DOHH2 (cell line): ENCODE measurements around the gene EXD3.
A peak's percentile ranks its signal among the peaks of the same experiment; 100 is the strongest.

ENCODE experiments used
- H3F3A ChIP-seq: fragments of 200-600 bp; sonication (generic), shearing (Covaris generic); 2 replicates; pipeline ENCODE4 v1.6.0; 2016; ENCODE audit warnings: antibody characterized with exemption, mild to moderate bottlenecking; ENCODE audit not compliant: control insufficient read depth, insufficient read depth
- H3K27ac ChIP-seq: fragments of 200-600 bp; sonication (generic); 2 replicates; pipeline ENCODE4 v1.5.1; 2014; ENCODE audit warnings: low read depth, mild to moderate bottlenecking, low read length, moderate library complexity
- H3K27me3 ChIP-seq: fragments of 200-600 bp; sonication (generic); 2 replicates; pipeline ENCODE4 v1.6.1; 2014; ENCODE audit warnings: mild to moderate bottlenecking, low read length, mixed read lengths; ENCODE audit not compliant: control insufficient read depth
- H3K36me3 ChIP-seq: fragments of 200-600 bp; sonication (generic); 2 replicates; pipeline ENCODE4 v1.6.1; 2014; ENCODE audit warnings: mild to moderate bottlenecking, low read length, moderate library complexity, mixed read lengths; ENCODE audit not compliant: control insufficient read depth
- H3K4me1 ChIP-seq: fragments of 200-600 bp; sonication (generic); 2 replicates; pipeline ENCODE4 v1.6.1; 2014; ENCODE audit warnings: mild to moderate bottlenecking, low read length, mixed read lengths; ENCODE audit not compliant: control insufficient read depth
- H3K4me2 ChIP-seq: fragments of 200-600 bp; sonication (generic); 2 replicates; pipeline ENCODE4 v1.6.0; 2014; ENCODE audit warnings: mild to moderate bottlenecking, low read length, moderate library complexity
- H3K4me3 ChIP-seq: fragments of 200-600 bp; sonication (generic); 2 replicates; pipeline ENCODE4 v1.5.1; 2014; ENCODE audit warnings: mild to moderate bottlenecking, low read length, mixed read lengths
- H3K79me2 ChIP-seq: fragments of 200-600 bp; sonication (generic); 2 replicates; pipeline ENCODE4 v1.6.1; 2014; ENCODE audit warnings: mild to moderate bottlenecking, low read length, mixed read lengths; ENCODE audit not compliant: control insufficient read depth
- H3K9me2 ChIP-seq: fragments of 200-600 bp; sonication (generic); replicated peaks from 2 replicates; pipeline ENCODE4 v1.6.1; 2014; ENCODE audit warnings: mild to moderate bottlenecking, low read length, mixed read lengths; ENCODE audit not compliant: control insufficient read depth
- H3K9me3 ChIP-seq: fragments of 200-600 bp; sonication (generic); 2 replicates; pipeline ENCODE4 v1.6.1; 2014; ENCODE audit warnings: antibody characterized with exemption, low read length, mixed read lengths; ENCODE audit not compliant: control insufficient read depth, insufficient read depth
- H4K20me1 ChIP-seq: fragments of 200-600 bp; sonication (generic); 2 replicates; pipeline ENCODE4 v1.6.0; 2014; ENCODE audit warnings: low read depth, mild to moderate bottlenecking, antibody characterized with exemption, low read length, moderate library complexity; ENCODE audit not compliant: control insufficient read depth, insufficient read depth
- CTCF ChIP-seq: fragments of 200-600 bp; sonication (generic); IDR thresholded peaks from one replicate; pipeline ENCODE4 v1.5.1; 2014; ENCODE audit warnings: antibody characterized with exemption, mild to moderate bottlenecking, low read depth, low read length; ENCODE audit not compliant: poor library complexity, severe bottlenecking
- EZH2phosphoT487 ChIP-seq: fragments of 200-600 bp; sonication (generic); IDR thresholded peaks from 2 replicates; pipeline ENCODE4 v1.6.1; 2017; ENCODE audit warnings: borderline replicate concordance, mild to moderate bottlenecking, antibody characterized with exemption, low read length, moderate library complexity, mixed read lengths

EXD3 gene

GRCh38 chr9:137286975-137287383 lies 136.0 kb downstream of the EXD3 start:
- no peaks in the 10 kb centered on the region for H4K20me1 ChIP-seq
- no peaks in the 10 kb centered on the region for H3K27me3 ChIP-seq
- TF ChIP-seq EZH2phosphoT487 = no peak
- TF ChIP-seq CTCF = peak; percentile 81
- peak overlapping the region; percentile 46 for H3K4me3 ChIP-seq
- H3K4me2 ChIP-seq = peak overlapping the region; percentile 65
- peaks cover 32% of the 10 kb centered on the region for H3F3A ChIP-seq
- H3K79me2 ChIP-seq = no peaks in the 10 kb centered on the region
- no peaks in the 10 kb centered on the region for H3K9me3 ChIP-seq
- no peaks in the 10 kb centered on the region for H3K9me2 ChIP-seq
- peak overlapping the region; percentile 89 for H3K27ac ChIP-seq
- H3K4me1 ChIP-seq = peaks cover 60% of the 10 kb centered on the region
- H3K36me3 ChIP-seq = peaks cover 7% of the 10 kb centered on the region

GRCh38 chr9:137281345-137282116 lies 141.4 kb downstream of the EXD3 start:
- Histone ChIP-seq H3F3A (peaks cover 28% of the 10 kb centered on the region), H4K20me1 (no peaks in the 10 kb centered on the region), H3K4me3 (no peak overlapping the region), H3K27me3 (no peaks in the 10 kb centered on the region), H3K4me2 (peak overlapping the region; percentile 45), H3K9me2 (no peaks in the 10 kb centered on the region), H3K9me3 (no peaks in the 10 kb centered on the region), H3K36me3 (peaks cover 22% of the 10 kb centered on the region), H3K27ac (peak overlapping the region; percentile 68), H3K79me2 (peaks cover 9% of the 10 kb centered on the region; the same call in 1 of the 2 replicates), H3K4me1 (peaks cover 92% of the 10 kb centered on the region)
- TF ChIP-seq CTCF = no peak

GRCh38 chr9:137280474-137281344 lies 142.3 kb downstream of the EXD3 start:
- Histone ChIP-seq H3K4me3 (no peak overlapping the region), H3K4me2 (no peak overlapping the region; the same call in 1 of the 2 replicates)

More at GRCh38 chr9:137280474-137281344, 142.3 kb downstream of the EXD3 start:
- TF ChIP-seq CTCF = peak; percentile 39
- no peak for TF ChIP-seq EZH2phosphoT487
- H3K27me3 ChIP-seq = no peaks in the 10 kb centered on the region
- H3K27ac ChIP-seq = no peak overlapping the region
- H3K9me2 ChIP-seq = no peaks in the 10 kb centered on the region
- H3K79me2 ChIP-seq = peaks cover 9% of the 10 kb centered on the region; the same call in 1 of the 2 replicates
- no peaks in the 10 kb centered on the region for H4K20me1 ChIP-seq
- H3F3A ChIP-seq = peaks cover 21% of the 10 kb centered on the region
- peaks cover 92% of the 10 kb centered on the region for H3K4me1 ChIP-seq
- no peaks in the 10 kb centered on the region for H3K9me3 ChIP-seq
- H3K36me3 ChIP-seq = peaks cover 22% of the 10 kb centered on the region
